A549 (cell line): Measurements from ENCODE around the gene TFR2.

Experiments used
- EP300 ChIP-seq, 2 experiments: fragments of >200 bp; sonication (Bioruptor Twin); formaldehyde crosslinking; IDR thresholded peaks; 2 replicates in 1 of 2; 3 replicates in 1 of 2; pipeline ENCODE4 v1.6.1; 2016 to 2017
- FOSL2 ChIP-seq, 2 experiments: fragments of 450-650 bp in 1 of 2; fragments of >200 bp in 1 of 2; sonication (Bioruptor Twin) in 1 of 2; formaldehyde crosslinking; IDR thresholded peaks; 2 replicates each; pipeline versions ENCODE4 v1.5.0 to v1.6.1; 2016 to 2020; ENCODE audit warnings: mild to moderate bottlenecking in 1 of 2, moderate library complexity in 1 of 2
- JUN ChIP-seq, 2 experiments: fragments of >200 bp; sonication (Bioruptor Twin); formaldehyde crosslinking; IDR thresholded peaks; 2 replicates in 1 of 2; 3 replicates in 1 of 2; pipeline ENCODE4 v1.6.1; 2016 to 2017
- JUNB ChIP-seq: fragments of >200 bp; sonication (Bioruptor Twin); formaldehyde crosslinking; IDR thresholded peaks from 2 replicates; pipeline ENCODE4 v1.6.1; 2016
- KDM5A ChIP-seq: fragments of 200-600 bp; sonication (generic); IDR thresholded peaks from 2 replicates; pipeline ENCODE4 v1.6.1; 2016; ENCODE audit warnings: antibody characterized with exemption, mild to moderate bottlenecking
- POLR2A ChIP-seq: IDR thresholded peaks from 2 replicates; pipeline ENCODE4 v1.6.1; 2012; ENCODE audit warnings: mild to moderate bottlenecking, low read length
- POLR2AphosphoS2 ChIP-seq: conservative IDR thresholded peaks from 2 replicates; pipeline ENCODE4 v1.6.1; 2012; ENCODE audit warnings: low read length, improper control_type of control experiment, inconsistent platforms
- RFX5 ChIP-seq: fragments of 450-650 bp; IDR thresholded peaks from 2 replicates; pipeline ENCODE4 v1.7.1; 2014; ENCODE audit warnings: antibody characterized with exemption, mild to moderate bottlenecking, moderate library complexity
- SMC3 ChIP-seq: fragments of >200 bp; sonication (Bioruptor Twin); formaldehyde crosslinking; IDR thresholded peaks from 3 replicates; pipeline ENCODE4 v1.6.1; 2018; ENCODE audit warnings: inconsistent platforms
- SREBF2 ChIP-seq: fragments of 450-650 bp; IDR thresholded peaks from 2 replicates; pipeline ENCODE4 v1.6.1; 2014; ENCODE audit warnings: mild to moderate bottlenecking, moderate library complexity
- ZFP36 ChIP-seq: fragments of 450-650 bp; IDR thresholded peaks from 2 replicates; pipeline ENCODE4 v1.6.1; 2014; ENCODE audit warnings: borderline replicate concordance; ENCODE audit not compliant: partially characterized antibody
- TF ChIP-seq, protein P1 (sequence below): fragments of >200 bp; sonication (Bioruptor Twin); formaldehyde crosslinking; IDR thresholded peaks from 3 replicates; pipeline ENCODE4 v1.5.1; 2016
- TF ChIP-seq, protein P2 (sequence below): fragments of 150-350 bp; IDR thresholded peaks from 2 replicates; pipeline ENCODE4 v1.6.1; 2014; ENCODE audit warnings: low read depth, mild to moderate bottlenecking, low read length
- TF ChIP-seq, protein P3 (sequence below): IDR thresholded peaks from 2 replicates; pipeline ENCODE4 v1.6.1; 2012

DNA sequence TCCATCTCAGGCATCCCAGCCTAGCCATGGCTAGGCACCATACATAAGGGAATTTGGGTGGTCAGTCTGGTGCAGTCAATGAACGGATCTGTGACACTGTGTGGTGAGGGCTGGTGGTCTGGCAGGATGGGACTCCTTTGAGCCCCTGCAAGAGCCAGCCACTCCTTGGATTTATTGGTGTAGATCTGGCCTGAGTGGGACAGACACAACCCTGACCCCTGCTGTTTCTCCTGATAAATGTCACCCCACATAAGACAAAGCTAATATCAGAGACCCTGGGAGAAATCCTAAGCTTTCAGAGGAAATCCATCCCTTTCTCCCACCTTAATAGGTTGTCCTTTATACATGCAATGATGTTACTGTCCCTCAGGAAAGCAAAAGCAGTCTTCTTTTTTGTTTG is 52.9 kb downstream of the TFR2 start:
- TF ChIP-seq ZFP36, result no peak
- no peak for TF ChIP-seq JUN (IDR thresholded peaks at IDR 0.05)
- no peak for TF ChIP-seq JUNB
- TF ChIP-seq EP300 (IDR thresholded peaks at IDR 0.05), result no peak
- TF ChIP-seq, protein P1, sequence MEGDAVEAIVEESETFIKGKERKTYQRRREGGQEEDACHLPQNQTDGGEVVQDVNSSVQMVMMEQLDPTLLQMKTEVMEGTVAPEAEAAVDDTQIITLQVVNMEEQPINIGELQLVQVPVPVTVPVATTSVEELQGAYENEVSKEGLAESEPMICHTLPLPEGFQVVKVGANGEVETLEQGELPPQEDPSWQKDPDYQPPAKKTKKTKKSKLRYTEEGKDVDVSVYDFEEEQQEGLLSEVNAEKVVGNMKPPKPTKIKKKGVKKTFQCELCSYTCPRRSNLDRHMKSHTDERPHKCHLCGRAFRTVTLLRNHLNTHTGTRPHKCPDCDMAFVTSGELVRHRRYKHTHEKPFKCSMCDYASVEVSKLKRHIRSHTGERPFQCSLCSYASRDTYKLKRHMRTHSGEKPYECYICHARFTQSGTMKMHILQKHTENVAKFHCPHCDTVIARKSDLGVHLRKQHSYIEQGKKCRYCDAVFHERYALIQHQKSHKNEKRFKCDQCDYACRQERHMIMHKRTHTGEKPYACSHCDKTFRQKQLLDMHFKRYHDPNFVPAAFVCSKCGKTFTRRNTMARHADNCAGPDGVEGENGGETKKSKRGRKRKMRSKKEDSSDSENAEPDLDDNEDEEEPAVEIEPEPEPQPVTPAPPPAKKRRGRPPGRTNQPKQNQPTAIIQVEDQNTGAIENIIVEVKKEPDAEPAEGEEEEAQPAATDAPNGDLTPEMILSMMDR, result peak; percentile 43
- peak; percentile 43; the same call in 2 of the 3 replicates for TF ChIP-seq SMC3
- TF ChIP-seq RFX5, result no peak
- no peak for TF ChIP-seq POLR2A
- TF ChIP-seq, protein P2, sequence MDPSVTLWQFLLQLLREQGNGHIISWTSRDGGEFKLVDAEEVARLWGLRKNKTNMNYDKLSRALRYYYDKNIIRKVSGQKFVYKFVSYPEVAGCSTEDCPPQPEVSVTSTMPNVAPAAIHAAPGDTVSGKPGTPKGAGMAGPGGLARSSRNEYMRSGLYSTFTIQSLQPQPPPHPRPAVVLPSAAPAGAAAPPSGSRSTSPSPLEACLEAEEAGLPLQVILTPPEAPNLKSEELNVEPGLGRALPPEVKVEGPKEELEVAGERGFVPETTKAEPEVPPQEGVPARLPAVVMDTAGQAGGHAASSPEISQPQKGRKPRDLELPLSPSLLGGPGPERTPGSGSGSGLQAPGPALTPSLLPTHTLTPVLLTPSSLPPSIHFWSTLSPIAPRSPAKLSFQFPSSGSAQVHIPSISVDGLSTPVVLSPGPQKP, result no peak
- TF ChIP-seq SREBF2, result no peak
- TF ChIP-seq KDM5A, result no peak
- no peak for TF ChIP-seq POLR2AphosphoS2
- TF ChIP-seq, protein P3, sequence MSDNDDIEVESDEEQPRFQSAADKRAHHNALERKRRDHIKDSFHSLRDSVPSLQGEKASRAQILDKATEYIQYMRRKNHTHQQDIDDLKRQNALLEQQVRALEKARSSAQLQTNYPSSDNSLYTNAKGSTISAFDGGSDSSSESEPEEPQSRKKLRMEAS, result no peak
- no peak for TF ChIP-seq FOSL2 (IDR thresholded peaks at IDR 0.05)
- TF ChIP-seq FOSL2 (CRISPR knock-in tag; IDR thresholded peaks at IDR 0.05), result no peak
